COLO829 (cell line): ENCODE measurements around the gene NFATC1.

Experiments
- DNase-seq: peaks from one replicate; pipeline ENCODE4 v3.0.0; 2012; ENCODE audit warnings: low spot score

The NFATC1 gene

GRCh38 chr18:79523736-79524180 lies 128.0 kb downstream of the NFATC1 start:
- no peak for DNase-seq

DNA sequence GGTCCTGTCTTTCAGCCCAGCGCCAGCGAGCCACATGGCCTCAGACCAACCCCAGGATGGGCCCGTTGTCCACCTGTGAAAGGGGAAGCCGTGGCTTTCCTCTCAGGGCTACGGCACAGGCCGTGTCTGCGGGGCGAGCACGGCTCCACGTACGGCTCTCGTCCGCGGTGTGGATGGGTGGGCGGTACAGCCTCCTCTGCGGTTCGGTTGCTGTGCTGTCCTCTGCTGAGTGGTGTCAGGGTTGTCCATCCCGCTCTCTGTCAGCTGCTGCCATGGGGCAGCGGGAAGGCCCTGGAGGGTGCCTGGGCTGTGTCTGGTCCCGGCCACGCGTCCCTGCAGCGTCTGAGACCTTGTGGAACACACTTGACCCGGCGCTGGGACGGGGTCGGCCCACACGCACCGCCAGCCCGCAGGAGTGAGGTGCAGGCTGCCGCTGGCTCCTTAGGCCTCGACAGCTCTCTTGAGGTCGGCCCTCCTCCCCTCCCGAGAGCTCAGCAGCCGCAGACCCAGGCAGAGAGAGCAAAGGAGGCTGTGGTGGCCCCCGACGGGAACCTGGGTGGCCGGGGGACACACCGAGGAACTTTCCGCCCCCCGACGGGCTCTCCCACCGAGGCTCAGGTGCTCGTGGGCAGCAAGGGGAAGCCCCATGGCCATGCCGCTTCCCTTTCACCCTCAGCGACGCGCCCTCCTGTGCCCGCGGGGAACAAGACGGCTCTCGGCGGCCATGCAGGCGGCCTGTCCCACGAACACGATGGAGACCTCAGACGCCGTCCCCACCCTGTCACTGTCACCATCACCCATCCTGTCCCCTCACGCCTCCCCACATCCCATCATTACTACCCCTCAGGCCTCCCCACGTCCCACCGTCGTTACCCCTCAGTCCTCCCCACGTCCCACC lies 128.7 kb downstream of the NFATC1 start:
- DNase-seq, result no peak

DNA sequence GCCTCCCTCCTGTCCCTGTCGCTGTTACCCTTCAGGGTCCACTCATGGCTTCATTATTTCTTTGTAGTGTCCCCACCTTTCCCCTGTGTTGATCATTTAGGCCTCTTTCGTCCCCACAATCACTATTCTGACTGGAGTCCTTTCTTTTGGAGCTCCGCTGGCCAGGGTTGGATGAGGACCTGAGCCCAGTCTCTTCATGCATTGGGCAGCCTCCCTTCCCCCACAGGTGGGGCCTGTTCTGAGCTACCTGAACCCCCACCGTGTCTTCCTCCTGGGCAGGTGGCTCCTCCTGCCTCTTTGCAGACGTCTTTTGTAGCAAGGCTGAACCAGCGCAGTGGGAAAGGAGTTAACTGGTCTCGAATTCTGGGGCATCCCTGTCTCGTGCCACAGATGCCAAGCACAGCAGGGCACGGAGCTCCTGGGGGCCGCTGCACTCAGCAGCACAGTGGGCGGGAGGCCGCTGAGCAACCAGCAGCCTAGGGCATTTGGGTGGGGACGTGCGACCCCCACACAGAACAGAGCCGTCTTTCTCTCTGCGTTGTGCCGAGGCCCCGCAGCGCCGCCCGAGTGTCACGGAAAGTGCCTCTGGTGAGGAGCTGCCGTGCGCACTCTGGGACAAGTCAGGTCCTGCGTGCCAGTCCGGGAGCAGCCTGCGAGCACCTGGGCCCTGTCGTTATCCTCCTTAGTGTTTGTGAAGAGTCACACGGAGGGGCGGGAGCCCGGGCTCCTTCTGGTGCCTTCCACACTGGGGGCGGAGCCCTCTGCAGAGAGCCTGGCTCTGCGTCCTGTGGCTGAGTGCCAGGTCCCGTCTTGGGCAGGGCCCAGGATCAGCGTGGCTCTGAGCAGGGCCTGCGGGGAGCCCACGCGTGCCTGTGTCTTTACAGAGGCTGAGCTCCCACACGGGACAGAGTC lies 130.1 kb downstream of the NFATC1 start:
- DNase-seq, result no peak

DNA sequence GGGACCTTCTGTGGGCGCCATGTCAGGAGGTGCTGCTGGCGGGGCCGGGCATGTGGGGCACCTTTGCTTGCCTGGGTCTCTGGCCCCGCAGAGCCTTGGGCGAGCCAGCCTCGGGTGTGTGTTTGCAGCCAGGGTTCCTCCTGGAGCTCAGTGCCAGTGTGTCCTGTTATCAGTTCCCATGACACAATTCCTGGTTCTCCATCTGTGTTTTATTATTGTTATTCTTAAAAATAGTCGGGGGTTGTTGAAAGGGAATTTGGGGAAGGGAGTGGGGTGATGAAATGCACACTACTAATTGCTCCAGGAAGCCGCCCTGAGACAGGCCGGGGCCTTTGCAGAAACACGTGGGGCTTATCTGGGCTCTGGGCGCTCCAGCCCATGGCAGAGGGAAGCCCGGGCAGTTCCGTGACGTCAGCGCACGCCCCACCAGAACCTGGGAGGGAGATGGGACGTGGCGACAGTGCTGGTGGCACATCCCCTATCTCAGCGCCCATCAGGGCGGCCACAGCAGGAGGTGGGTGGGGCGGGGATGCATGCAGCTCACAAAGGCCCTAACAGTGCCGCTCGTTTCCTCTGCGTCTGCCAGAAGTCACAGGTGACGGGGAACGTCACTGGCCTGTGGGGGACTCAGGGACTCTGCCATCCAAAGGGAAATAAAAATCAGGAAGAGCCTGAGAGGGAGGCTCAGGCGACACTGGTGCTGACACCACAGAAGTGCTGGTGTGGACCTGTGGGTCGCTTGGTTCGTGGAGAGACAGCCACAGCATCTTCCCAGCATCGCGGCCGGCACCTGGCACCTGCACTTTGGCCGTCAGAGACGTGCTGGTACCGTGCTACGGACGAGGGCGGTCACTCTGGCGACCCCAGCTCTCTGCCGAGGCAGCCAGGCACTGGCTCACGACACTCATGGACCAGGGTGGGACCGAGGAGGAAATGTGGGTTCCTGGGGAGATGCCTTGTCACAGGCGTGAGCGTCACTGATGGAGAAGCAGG lies 131.0 kb downstream of the NFATC1 start:
- DNase-seq, result no peak

DNA sequence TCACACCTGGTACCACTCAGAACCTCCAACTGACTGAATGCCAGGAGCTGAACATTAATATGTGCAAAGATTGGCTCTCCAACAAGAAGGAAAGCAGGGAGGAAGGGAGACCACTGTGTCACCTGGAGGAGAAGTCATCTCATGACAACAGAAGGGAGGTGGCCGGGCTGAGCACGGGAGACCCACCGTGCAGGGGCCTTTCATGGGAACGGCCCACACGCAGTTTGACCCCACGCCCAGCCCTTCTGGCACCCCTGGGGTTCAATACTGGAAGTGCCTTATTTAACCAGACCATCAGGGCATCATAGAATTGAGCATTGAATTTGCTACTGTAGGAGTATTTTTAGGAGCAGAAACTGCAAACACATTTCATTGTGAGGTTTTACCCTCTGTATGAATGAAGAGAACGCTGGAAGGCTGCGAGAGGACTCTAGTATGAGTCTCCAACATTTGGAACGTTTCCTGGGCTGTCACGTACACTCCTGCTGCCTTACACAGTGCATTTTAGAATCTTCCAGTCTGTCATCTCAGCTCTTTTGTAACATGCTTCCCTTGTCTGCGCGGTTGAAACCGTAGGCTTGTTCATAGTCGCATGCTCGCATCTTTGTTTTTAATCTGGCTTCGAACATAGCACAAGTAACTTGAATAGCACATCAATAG lies 132.1 kb downstream of the NFATC1 start:
- DNase-seq, result no peak

- DNase-seq, result no peak
Measured at GRCh38 chr18:79528316-79528695, 132.6 kb downstream of the NFATC1 start.

DNA sequence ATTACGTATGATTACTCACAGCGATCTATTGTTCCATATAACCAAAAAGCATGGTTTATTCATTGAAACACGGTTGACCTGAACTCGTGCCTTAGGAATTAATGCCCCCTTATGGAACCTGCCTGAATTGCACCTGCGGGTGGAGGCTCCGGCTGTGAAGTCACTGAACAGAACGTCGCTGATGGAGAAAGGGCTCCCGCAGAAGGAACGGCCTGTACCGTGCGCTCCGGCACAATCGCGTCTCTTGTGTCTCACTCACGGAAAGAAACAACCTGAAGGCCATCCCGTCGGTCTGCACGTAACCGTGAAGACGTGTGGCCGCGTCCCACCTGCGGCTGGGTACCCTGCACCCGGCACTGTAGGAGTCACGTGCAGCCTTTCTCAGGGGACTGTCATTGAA lies 133.1 kb downstream of the NFATC1 start:
- peak; percentile 71 for DNase-seq

- DNase-seq, result no peak
Measured at GRCh38 chr18:79529296-79529695, 133.6 kb downstream of the NFATC1 start.

- no peak for DNase-seq
Measured at GRCh38 chr18:79529991-79530390, 134.3 kb downstream of the NFATC1 start.

GRCh38 chr18:79530821-79531220 lies 135.1 kb downstream of the NFATC1 start:
- DNase-seq, result no peak

DNA sequence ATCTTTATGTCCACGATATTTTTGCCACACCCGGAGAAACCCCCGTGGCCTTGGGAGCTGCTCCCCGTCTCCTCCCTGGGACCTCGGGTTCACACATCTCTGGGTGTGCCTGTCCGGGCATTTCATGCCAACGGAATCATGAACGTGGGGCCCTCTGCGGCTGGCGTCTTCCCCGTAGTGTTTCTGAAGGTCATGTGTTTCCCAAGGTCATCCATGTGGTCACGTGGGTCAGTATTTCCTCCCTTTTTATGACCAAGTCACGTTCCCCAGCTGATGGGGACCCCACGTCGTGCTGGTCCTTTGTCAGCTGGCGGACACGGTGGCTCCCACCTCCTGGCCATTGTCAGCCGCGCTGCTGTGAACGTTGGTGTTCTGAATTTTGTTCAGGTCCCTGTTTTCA lies 135.7 kb downstream of the NFATC1 start:
- no peak for DNase-seq

- DNase-seq, result no peak
Measured at GRCh38 chr18:79531926-79532312, 136.2 kb downstream of the NFATC1 start.

DNA sequence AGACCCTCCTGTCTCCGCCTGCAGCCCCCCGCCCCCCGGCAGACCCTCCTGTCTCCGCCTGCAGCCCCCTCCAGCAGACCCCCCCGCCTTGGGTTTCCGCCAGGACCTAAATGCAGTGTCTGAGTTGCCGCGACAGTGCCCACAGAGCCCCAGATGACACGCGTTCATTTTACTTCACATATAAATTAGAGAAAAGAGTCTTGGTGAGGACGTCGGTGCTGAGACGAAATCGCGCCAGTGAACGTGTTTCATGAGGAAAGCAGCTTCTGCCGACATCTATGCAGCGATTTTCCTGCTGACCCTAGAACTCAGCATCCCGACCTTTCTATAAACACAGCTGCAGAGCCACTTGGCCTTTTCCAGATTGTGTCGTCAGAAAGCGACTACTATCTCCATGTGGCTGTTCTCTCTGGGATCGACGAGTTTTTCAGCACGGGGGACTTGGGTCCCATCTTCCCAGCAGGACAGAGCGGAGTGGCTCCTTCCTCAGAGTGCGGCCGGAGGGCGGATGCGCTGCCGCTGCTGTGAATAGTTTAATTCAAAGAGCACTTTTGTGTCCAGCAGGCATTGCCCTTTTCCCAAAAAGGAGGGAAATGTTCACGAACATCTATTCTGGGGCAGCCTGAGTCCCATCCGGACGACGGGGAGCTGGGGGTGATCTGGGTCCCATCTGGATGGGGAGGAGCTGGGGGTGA lies 136.7 kb downstream of the NFATC1 start:
- DNase-seq, result no peak

- DNase-seq, result no peak
Measured at GRCh38 chr18:79533146-79533545, 137.4 kb downstream of the NFATC1 start.

GRCh38 chr18:79533591-79533990 lies 137.9 kb downstream of the NFATC1 start:
- no peak for DNase-seq

DNA sequence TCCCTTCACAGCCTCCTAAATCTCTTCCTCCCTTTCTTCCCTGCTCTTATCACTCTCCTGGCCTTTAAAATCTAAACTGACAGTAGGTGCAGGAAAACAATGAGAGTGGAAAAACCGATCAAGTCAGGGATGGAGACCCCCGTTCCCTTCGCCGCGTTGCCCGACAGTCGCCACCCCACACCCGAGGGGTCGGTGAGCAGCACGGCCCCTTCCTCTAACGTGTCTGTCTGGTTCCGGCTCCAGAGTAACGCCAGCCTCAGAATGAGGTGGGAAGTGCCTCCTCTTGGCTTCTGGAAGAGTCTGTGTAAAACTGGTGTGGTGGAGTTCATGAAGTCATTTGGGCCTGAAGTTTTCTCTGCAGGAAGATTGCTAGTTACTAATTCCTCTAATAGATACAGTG lies 138.6 kb downstream of the NFATC1 start:
- no peak for DNase-seq

GRCh38 chr18:79537758-79538157 lies 142.0 kb downstream of the NFATC1 start:
- DNase-seq, result no peak

- no peak for DNase-seq
Measured at GRCh38 chr18:79538635-79539034, 142.9 kb downstream of the NFATC1 start.

GRCh38 chr18:79540161-79540903 lies 144.6 kb downstream of the NFATC1 start:
- DNase-seq, result peak; percentile 91

DNA sequence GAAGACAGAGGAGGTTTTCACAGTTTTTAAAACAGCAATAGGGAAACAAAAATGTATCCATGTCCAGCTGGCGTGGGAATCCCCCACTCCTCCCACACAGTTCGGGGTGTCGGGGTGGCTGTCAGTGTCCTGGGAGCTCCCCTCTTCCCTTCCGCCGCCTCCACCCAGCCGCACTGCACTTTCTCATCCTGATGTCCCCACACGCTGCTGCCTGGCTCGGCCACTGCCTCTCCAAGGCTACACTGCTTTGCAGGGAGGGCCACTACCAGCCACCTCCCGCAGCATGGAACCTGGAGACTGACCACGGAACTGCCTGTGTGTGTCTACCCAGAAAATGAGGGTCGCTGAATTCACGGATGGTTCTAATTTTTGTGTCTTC lies 145.2 kb downstream of the NFATC1 start:
- DNase-seq, result no peak
